ENCODE results near the gene FAM168B.

DNA sequence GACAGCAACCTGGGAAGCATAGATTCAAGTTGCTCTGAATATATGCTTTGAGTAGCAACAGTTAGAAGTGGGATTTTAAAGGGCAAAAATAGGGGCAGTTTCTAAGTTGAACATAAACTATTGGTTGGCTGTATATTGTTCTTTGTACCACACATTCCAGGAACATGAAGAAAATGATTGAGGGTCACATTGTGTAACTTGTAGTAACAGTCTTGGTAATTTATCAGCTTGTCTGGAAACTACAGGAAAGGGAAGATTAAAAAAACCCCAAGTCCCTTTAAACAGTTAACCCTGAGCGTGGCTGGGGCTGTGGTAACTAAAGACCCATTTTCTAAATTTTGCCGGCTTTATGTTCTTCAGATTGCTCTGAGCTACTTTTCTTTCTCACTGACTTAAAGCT lies 19.3 kb upstream of the FAM168B start:
- TF ChIP-seq, protein P1, sequence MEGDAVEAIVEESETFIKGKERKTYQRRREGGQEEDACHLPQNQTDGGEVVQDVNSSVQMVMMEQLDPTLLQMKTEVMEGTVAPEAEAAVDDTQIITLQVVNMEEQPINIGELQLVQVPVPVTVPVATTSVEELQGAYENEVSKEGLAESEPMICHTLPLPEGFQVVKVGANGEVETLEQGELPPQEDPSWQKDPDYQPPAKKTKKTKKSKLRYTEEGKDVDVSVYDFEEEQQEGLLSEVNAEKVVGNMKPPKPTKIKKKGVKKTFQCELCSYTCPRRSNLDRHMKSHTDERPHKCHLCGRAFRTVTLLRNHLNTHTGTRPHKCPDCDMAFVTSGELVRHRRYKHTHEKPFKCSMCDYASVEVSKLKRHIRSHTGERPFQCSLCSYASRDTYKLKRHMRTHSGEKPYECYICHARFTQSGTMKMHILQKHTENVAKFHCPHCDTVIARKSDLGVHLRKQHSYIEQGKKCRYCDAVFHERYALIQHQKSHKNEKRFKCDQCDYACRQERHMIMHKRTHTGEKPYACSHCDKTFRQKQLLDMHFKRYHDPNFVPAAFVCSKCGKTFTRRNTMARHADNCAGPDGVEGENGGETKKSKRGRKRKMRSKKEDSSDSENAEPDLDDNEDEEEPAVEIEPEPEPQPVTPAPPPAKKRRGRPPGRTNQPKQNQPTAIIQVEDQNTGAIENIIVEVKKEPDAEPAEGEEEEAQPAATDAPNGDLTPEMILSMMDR (CRISPR knock-in tag; IDR thresholded peaks at IDR 0.05) = no peak
- TF ChIP-seq, protein P2, sequence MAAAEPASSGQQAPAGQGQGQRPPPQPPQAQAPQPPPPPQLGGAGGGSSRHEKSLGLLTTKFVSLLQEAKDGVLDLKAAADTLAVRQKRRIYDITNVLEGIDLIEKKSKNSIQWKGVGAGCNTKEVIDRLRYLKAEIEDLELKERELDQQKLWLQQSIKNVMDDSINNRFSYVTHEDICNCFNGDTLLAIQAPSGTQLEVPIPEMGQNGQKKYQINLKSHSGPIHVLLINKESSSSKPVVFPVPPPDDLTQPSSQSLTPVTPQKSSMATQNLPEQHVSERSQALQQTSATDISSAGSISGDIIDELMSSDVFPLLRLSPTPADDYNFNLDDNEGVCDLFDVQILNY (CRISPR knock-in tag; conservative IDR thresholded peaks at IDR 0.05) = no peak
- TF ChIP-seq POLR2AphosphoS5 (IDR thresholded peaks at IDR 0.05; ENCODE audit: low read depth, low read length) (no peak), CREM (IDR thresholded peaks at IDR 0.05) (no peak), CREM (CRISPR knock-in tag; IDR thresholded peaks at IDR 0.05) (no peak), ZNF282 (IDR thresholded peaks at IDR 0.05; ENCODE audit: partially characterized antibody) (no peak), ZSCAN31 (CRISPR knock-in tag; IDR thresholded peaks at IDR 0.05; ENCODE audit: low read depth) (no peak), ZBTB21 (CRISPR knock-in tag; IDR thresholded peaks at IDR 0.05) (no peak)

Data from HepG2 (cell line).